Gastrocnemius medialis (tissue), 4 donors: ENCODE results near the gene WFIKKN1.

Source experiments
- CTCF ChIP-seq, 5 experiments: fragments of 450-650 bp in 3 of 5; fragments of 200-600 bp in 2 of 5; sonication (generic) in 2 of 5; IDR thresholded peaks in 4 of 5; conservative IDR thresholded peaks in 1 of 5; 1 replicate in 4 of 5; 2 replicates in 1 of 5; pipeline ENCODE4 v1.5.1; 2016 to 2019; ENCODE audit warnings: antibody characterized with exemption in 5 of 5, mild to moderate bottlenecking in 3 of 5, moderate library complexity in 3 of 5
- POLR2A ChIP-seq, 2 donors: fragments of 450-650 bp; IDR thresholded peaks; one replicate each; pipeline ENCODE4 v1.6.1; 2017; ENCODE audit warnings: antibody characterized with exemption in 2 of 2, mild to moderate bottlenecking in 2 of 2, moderate library complexity in 2 of 2

- TF ChIP-seq CTCF (IDR thresholded peaks at IDR 0.05 in 4 of 5, conservative IDR thresholded peaks at IDR 0.05 in 1 of 5) (no peak), POLR2A (IDR thresholded peaks at IDR 0.05) (no peak)
Measured at GRCh38 chr16:649631-650030, 18.8 kb downstream of the WFIKKN1 start.
